SJCRH30 (cell line): ENCODE results near the gene SET. TPM values are rescaled to one million over a fixed set of nuclear protein-coding genes. Genes with fewer than 3 reads are reported as not detected.

ENCODE experiments used
- DNase-seq, 2 experiments: peaks; one replicate each; pipeline ENCODE4 v3.0.0-alpha.2; 2015 to 2020
- H3K27ac ChIP-seq: fragments of 250-450 bp; sonication (Bioruptor Pico); 2 replicates; pipeline ENCODE4 v1.5.1; 2020; ENCODE audit warnings: mild to moderate bottlenecking, moderate library complexity
- H3K27me3 ChIP-seq: fragments of 250-450 bp; sonication (Bioruptor Pico); 2 replicates; pipeline ENCODE4 v1.5.1; 2020; ENCODE audit warnings: mild to moderate bottlenecking, moderate library complexity
- H3K36me3 ChIP-seq: fragments of 250-450 bp; sonication (Bioruptor Pico); 2 replicates; pipeline ENCODE4 v1.5.1; 2020; ENCODE audit warnings: mild to moderate bottlenecking, moderate library complexity
- H3K4me1 ChIP-seq: fragments of 250-450 bp; sonication (Bioruptor Pico); 2 replicates; pipeline ENCODE4 v1.5.1; 2020; ENCODE audit warnings: mild to moderate bottlenecking, moderate library complexity
- H3K4me3 ChIP-seq: fragments of 250-450 bp; sonication (Bioruptor Pico); 2 replicates; pipeline ENCODE4 v1.5.1; 2020; ENCODE audit warnings: mild to moderate bottlenecking, moderate library complexity
- H3K9me3 ChIP-seq: fragments of 250-450 bp; sonication (Bioruptor Pico); replicated peaks from 2 replicates; pipeline ENCODE4 v1.5.1; 2020; ENCODE audit warnings: mild to moderate bottlenecking, moderate library complexity
- total RNA-seq: library from RNA; depleted of rRNA; stranded (reverse); fragments of >200 nt; shearing (Covaris generic); gene quantifications from 2 replicates; pipeline ENCODE4 v1.2.3, GENCODE V29; 2014

Gene SET
- total RNA-seq, 1 experiment from 2014 or later = 1,149 TPM

DNA sequence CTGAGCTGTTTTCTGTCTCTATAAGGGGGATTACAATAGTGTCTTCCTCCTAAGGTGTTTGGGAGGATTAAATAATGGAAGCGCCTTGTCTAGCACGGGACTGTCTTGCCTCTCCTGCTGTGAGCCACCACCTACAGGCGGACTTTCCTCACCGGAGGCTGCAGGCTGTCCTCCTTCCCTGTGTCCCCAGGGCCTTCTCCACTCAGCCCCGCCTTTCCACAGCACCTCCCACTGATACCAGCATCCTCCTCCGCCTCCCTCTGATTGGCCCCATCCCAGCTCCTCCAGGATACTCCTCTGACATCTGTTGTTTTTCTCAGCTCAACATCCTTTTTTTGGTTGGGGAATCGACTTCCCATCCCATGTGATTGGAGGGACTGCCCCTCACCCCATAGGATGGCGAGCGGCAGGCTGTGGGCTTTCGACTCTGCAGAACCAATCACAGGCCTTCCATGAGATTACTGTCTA is 35.8 kb downstream of the SET start:
- peak; percentile 98 to 99 for DNase-seq
- Histone ChIP-seq H3K27me3 (no peaks in the 10 kb centered on the region), H3K36me3 (no peaks in the 10 kb centered on the region), H3K27ac (peak overlapping the region; percentile 1; the same call in 1 of the 2 replicates), H3K4me3 (peak overlapping the region; percentile 78), H3K9me3 (no peaks in the 10 kb centered on the region), H3K4me1 (0 out of 2 replicates have a peak, but pooled peaks cover 2% of the 10 kb centered on the region)

DNA sequence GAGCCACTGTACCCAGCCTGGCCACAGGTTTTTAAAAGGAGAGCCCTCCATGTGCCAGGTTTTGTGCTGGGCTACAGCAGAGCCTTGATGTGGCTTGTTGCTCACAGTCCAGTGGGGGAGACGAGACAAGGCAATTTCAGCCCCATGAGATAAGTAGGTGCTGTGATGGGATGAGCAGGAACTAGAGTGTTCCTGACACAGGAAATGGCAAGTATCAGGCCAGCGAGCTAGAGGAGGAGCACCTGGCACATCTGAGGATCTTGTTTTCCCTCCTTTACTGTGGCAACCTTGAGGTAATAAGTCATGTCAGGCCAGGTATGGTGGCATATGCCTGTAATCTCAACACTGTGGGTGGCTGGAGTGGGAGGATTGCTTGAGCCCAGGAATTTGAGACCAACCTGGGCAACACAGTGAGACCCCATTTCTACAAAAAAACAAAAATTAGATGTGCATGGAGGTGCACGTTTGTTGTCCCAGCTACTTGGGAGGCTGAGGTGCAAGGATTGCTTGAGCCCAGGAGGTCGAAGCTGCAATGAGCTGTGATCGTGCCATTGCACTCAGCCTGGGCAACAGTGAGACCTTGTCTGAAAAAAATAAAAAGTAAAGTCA is 38.7 kb downstream of the SET start:
- Histone ChIP-seq H3K27ac (no peak overlapping the region), H3K4me1 (peaks cover 2% of the 10 kb centered on the region; the same call in 1 of the 2 replicates), H3K4me3 (no peak overlapping the region), H3K36me3 (no peaks in the 10 kb centered on the region), H3K27me3 (no peaks in the 10 kb centered on the region), H3K9me3 (no peaks in the 10 kb centered on the region)
- no peak for DNase-seq

- Histone ChIP-seq H3K27me3 (no peaks in the 10 kb centered on the region), H3K27ac (no peak overlapping the region), H3K4me1 (peaks cover 2% of the 10 kb centered on the region; the same call in 1 of the 2 replicates), H3K4me3 (no peak overlapping the region), H3K36me3 (no peaks in the 10 kb centered on the region), H3K9me3 (no peaks in the 10 kb centered on the region)
- no peak for DNase-seq
These were observed 39.3 kb downstream of the SET start for GRCh38 chr9:128728298-128728697.

GRCh38 chr9:128729302-128729701 is 40.3 kb downstream of the SET start:
- Histone ChIP-seq H3K4me3 (no peak overlapping the region), H3K4me1 (no peaks in the 10 kb centered on the region; the same call in 1 of the 2 replicates), H3K36me3 (no peaks in the 10 kb centered on the region), H3K9me3 (no peaks in the 10 kb centered on the region), H3K27ac (no peak overlapping the region), H3K27me3 (no peaks in the 10 kb centered on the region)
- DNase-seq = no peak

- Histone ChIP-seq H3K4me3 (no peak overlapping the region), H3K27ac (no peak overlapping the region), H3K36me3 (no peaks in the 10 kb centered on the region), H3K27me3 (no peaks in the 10 kb centered on the region), H3K9me3 (no peaks in the 10 kb centered on the region), H3K4me1 (no peaks in the 10 kb centered on the region; the same call in 1 of the 2 replicates)
- no peak for DNase-seq
These were observed 40.9 kb downstream of the SET start for GRCh38 chr9:128729766-128730517.

DNA sequence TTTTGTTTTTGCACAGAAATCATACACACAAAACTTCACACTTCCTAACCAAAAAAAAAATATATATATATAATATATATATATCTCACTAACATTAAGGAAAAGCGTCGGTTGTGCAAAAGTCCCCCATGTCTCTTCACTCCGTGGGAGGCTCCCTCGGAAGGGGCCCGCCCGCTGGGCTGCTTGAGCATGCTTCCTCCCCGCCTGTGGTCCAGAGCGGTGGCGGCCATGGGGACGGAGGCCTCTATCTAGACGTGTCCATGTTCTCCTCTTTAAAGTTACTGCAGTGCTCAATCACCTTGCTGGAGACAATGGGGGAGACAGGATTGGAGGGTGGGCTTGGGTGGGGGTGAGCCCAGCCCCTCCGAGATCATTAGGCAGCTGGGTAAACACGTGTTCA is 42.1 kb downstream of the SET start:
- Histone ChIP-seq H3K27ac (no peak overlapping the region), H3K9me3 (no peaks in the 10 kb centered on the region), H3K27me3 (no peaks in the 10 kb centered on the region), H3K4me1 (peaks cover 5% of the 10 kb centered on the region; the same call in 1 of the 2 replicates), H3K36me3 (no peaks in the 10 kb centered on the region), H3K4me3 (no peak overlapping the region)
- DNase-seq = no peak

DNA sequence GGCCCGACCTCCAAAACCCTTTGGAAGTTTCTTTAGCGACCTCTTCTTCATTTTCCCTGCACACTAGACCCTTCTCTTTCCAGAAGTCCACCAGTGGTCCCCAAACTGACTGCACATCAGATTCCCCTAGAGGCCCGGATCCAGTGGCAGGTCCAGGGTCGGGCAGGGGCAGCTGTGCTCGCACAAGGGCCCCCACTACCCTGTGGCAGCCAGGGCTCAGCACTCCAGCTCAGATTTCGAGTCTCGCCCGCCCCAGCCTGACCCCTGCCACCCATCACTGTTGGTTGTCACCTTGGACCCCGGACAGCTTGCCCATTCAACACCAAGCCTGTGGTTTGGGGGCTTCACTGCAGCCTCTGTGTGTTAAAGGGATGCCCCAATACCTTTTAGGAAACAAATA is 42.7 kb downstream of the SET start:
- no peaks in the 10 kb centered on the region for H3K36me3 ChIP-seq
- H3K27me3 ChIP-seq = no peaks in the 10 kb centered on the region
- no peak for DNase-seq
- H3K9me3 ChIP-seq = no peaks in the 10 kb centered on the region
- peaks cover 5% of the 10 kb centered on the region; the same call in 1 of the 2 replicates for H3K4me1 ChIP-seq
- H3K27ac ChIP-seq = no peak overlapping the region
- no peak overlapping the region for H3K4me3 ChIP-seq

DNA sequence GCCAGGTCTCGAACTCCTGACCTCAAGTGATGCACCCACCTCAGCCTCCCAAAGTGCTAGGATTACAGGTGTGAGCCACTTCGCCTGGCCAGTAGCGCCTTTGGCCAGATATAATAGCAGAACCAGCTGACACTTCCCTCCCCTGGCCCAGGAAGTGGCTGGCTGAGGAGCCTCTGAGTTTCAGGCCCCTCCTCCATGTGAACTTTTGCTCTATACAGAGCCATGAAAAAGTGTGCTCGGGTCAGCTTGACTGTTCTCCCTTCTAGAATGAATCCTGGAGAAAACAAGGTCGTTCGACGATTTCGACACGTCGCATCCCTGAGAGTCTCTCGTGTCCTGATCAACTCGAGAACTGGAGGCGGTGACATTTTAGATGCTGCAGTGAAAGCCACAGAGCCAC is 43.6 kb downstream of the SET start:
- H3K4me3 ChIP-seq = no peak overlapping the region
- H3K27me3 ChIP-seq = no peaks in the 10 kb centered on the region
- no peaks in the 10 kb centered on the region for H3K9me3 ChIP-seq
- no peak for DNase-seq
- no peaks in the 10 kb centered on the region for H3K36me3 ChIP-seq
- H3K4me1 ChIP-seq = peaks cover 5% of the 10 kb centered on the region; the same call in 1 of the 2 replicates
- H3K27ac ChIP-seq = no peak overlapping the region

GRCh38 chr9:128733256-128733655 is 44.2 kb downstream of the SET start:
- Histone ChIP-seq H3K27me3 (no peaks in the 10 kb centered on the region), H3K27ac (no peak overlapping the region)

GRCh38 chr9:128735373-128735772 is 46.4 kb downstream of the SET start:
- H3K27ac ChIP-seq = peak overlapping the region; percentile 19; the same call in 1 of the 2 replicates
- H3K9me3 ChIP-seq = no peaks in the 10 kb centered on the region
- H3K36me3 ChIP-seq = no peaks in the 10 kb centered on the region
- peaks cover 5% of the 10 kb centered on the region; the same call in 1 of the 2 replicates for H3K4me1 ChIP-seq
- H3K27me3 ChIP-seq = no peaks in the 10 kb centered on the region
- peak; percentile 71 to 79 for DNase-seq
- no peak overlapping the region for H3K4me3 ChIP-seq

More at GRCh38 chr9:128733256-128733655, 44.2 kb downstream of the SET start:
- H3K9me3 ChIP-seq = no peaks in the 10 kb centered on the region
- DNase-seq = peak; percentile 93 to 97
- H3K4me3 ChIP-seq = no peak overlapping the region
- H3K4me1 ChIP-seq = peaks cover 5% of the 10 kb centered on the region; the same call in 1 of the 2 replicates
- no peaks in the 10 kb centered on the region for H3K36me3 ChIP-seq

GRCh38 chr9:128742401-128742800 is 53.4 kb downstream of the SET start:
- Histone ChIP-seq H3K4me1 (peaks cover 2% of the 10 kb centered on the region; the same call in 1 of the 2 replicates), H3K27me3 (no peaks in the 10 kb centered on the region), H3K27ac (no peak overlapping the region)

DNA sequence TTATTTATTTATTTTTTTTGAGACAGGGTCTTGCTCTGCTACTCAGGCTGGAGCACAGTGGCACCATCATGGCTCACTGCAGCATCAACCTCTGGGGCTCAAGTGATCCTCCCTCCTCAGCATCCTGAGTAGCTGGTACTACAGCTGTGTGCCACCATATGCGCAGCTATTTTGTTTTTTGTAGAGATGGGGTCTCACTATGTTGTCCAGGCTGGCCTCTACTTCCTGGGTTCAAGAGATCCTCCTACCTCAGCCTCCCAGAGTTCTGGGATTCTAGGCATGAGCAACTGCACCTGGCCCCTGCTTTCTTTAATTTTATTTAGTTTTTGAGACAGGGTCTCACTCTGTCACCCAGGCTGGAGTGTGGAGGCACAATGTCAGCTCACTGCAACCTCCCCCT is 54.4 kb downstream of the SET start:
- no peaks in the 10 kb centered on the region; the same call in 1 of the 2 replicates for H3K9me3 ChIP-seq

More at GRCh38 chr9:128742401-128742800, 53.4 kb downstream of the SET start:
- Histone ChIP-seq H3K36me3 (0 out of 2 replicates have a peak, but pooled peaks cover 2% of the 10 kb centered on the region), H3K4me3 (no peak overlapping the region), H3K9me3 (no peaks in the 10 kb centered on the region; the same call in 1 of the 2 replicates)
- no peak for DNase-seq

More for the DNA sequence above, 54.4 kb downstream of the SET start:
- no peaks in the 10 kb centered on the region for H3K27me3 ChIP-seq
- H3K27ac ChIP-seq = no peak overlapping the region
- H3K4me1 ChIP-seq = peaks cover 6% of the 10 kb centered on the region; the same call in 1 of the 2 replicates
- no peak for DNase-seq
- no peak overlapping the region for H3K4me3 ChIP-seq
- H3K36me3 ChIP-seq = 0 out of 2 replicates have a peak, but pooled peaks cover 2% of the 10 kb centered on the region
